ENCODE measurements around the gene FBLN5. TPM values are rescaled to one million over a fixed set of nuclear protein-coding genes. Genes with fewer than 3 reads are reported as not detected.

Gene FBLN5
- polyA plus RNA-seq, 1 of the 3 experiments (the other 2 are of a cell fraction) = 39.8 TPM

DNA sequence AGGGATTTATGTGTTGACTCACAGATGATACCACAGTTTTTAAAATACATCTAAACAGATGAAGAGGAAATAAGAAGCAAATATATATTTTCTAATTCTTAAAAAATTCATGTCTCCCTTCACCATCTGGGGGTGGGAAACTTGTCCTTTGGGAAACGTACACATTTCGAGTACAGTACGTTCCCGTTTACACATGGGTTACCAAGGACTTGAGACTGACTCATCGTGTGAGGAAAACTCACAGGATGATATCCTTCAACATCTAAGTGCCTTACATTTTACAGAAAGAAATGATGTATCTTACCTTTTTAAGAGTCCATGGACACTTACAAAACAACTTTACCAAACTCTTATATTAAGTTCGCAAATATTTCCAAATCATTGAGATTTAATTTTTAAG lies 16.0 kb upstream of the FBLN5 start:
- no peaks in the 10 kb centered on the region for H3K9me3 ChIP-seq
- POLR2A ChIA-PET = no interaction called here
- H3K27me3 ChIP-seq (ENCODE audit: insufficient read depth) = no peaks in the 10 kb centered on the region
- H3K27ac ChIP-seq (ENCODE audit: low read depth in 2 of 2, low read length in 1 of 2) = no peak overlapping the region
- H2AFZ ChIP-seq (ENCODE audit: low read depth) = no peak overlapping the region
- H3K4me3 ChIP-seq (ENCODE audit: low read depth in 2 of 2, low read length in 1 of 2) = no peak overlapping the region
- no peaks in the 10 kb centered on the region for H3K4me1 ChIP-seq (ENCODE audit: control insufficient read depth in 1 of 2, insufficient read depth in 2 of 2, low read depth in 1 of 2, low read length in 1 of 2)
- no peaks in the 10 kb centered on the region for H4K20me1 ChIP-seq (ENCODE audit: insufficient read depth)
- H3K4me2 ChIP-seq = no peak overlapping the region
- no peak overlapping the region for H3K9ac ChIP-seq
- H3K9me2 ChIP-seq = no peaks in the 10 kb centered on the region
- H3F3A ChIP-seq (replicated peaks; ENCODE audit: insufficient read depth) = peaks cover 6% of the 10 kb centered on the region
- CTCF ChIA-PET = no interaction called here
- 93% methylated on average over 6 of the region's 6 CpGs for WGBS (ENCODE audit: low lambda C conversion rate)
- no peaks in the 10 kb centered on the region for H3K79me2 ChIP-seq (ENCODE audit: insufficient read depth)
- TF ChIP-seq FOXM1 (IDR thresholded peaks at IDR 0.05; ENCODE audit: low read depth) (no peak), SMC3 (IDR thresholded peaks at IDR 0.05; ENCODE audit: low read depth, low read length) (no peak), ELF1 (IDR thresholded peaks at IDR 0.05) (no peak), NFIC (IDR thresholded peaks at IDR 0.05; ENCODE audit: borderline replicate concordance) (no peak), NRF1 (IDR thresholded peaks at IDR 0.05; ENCODE audit: low read depth, low read length) (no peak), FOXJ3 (CRISPR knock-in tag; IDR thresholded peaks at IDR 0.05) (no peak), GATA2 (CRISPR knock-in tag; IDR thresholded peaks at IDR 0.05) (no peak), FOSL2 (IDR thresholded peaks at IDR 0.05; ENCODE audit: borderline replicate concordance, low read depth) (no peak)
- TF ChIP-seq, protein P1, sequence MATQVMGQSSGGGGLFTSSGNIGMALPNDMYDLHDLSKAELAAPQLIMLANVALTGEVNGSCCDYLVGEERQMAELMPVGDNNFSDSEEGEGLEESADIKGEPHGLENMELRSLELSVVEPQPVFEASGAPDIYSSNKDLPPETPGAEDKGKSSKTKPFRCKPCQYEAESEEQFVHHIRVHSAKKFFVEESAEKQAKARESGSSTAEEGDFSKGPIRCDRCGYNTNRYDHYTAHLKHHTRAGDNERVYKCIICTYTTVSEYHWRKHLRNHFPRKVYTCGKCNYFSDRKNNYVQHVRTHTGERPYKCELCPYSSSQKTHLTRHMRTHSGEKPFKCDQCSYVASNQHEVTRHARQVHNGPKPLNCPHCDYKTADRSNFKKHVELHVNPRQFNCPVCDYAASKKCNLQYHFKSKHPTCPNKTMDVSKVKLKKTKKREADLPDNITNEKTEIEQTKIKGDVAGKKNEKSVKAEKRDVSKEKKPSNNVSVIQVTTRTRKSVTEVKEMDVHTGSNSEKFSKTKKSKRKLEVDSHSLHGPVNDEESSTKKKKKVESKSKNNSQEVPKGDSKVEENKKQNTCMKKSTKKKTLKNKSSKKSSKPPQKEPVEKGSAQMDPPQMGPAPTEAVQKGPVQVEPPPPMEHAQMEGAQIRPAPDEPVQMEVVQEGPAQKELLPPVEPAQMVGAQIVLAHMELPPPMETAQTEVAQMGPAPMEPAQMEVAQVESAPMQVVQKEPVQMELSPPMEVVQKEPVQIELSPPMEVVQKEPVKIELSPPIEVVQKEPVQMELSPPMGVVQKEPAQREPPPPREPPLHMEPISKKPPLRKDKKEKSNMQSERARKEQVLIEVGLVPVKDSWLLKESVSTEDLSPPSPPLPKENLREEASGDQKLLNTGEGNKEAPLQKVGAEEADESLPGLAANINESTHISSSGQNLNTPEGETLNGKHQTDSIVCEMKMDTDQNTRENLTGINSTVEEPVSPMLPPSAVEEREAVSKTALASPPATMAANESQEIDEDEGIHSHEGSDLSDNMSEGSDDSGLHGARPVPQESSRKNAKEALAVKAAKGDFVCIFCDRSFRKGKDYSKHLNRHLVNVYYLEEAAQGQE (IDR thresholded peaks at IDR 0.05; ENCODE audit: low read depth, low read length) = no peak
- TF ChIP-seq, protein P2, sequence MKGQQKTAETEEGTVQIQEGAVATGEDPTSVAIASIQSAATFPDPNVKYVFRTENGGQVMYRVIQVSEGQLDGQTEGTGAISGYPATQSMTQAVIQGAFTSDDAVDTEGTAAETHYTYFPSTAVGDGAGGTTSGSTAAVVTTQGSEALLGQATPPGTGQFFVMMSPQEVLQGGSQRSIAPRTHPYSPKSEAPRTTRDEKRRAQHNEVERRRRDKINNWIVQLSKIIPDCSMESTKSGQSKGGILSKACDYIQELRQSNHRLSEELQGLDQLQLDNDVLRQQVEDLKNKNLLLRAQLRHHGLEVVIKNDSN (IDR thresholded peaks at IDR 0.05; ENCODE audit: borderline replicate concordance, low read depth) = no peak
- H3K36me3 ChIP-seq (replicated peaks in 1 of 2; ENCODE audit: control insufficient read depth in 1 of 2, insufficient read depth in 2 of 2, low read length in 1 of 2) = peaks cover 11 to 17% of the 10 kb centered on the region in 2 experiments
- DNase-seq = no peak

DNA sequence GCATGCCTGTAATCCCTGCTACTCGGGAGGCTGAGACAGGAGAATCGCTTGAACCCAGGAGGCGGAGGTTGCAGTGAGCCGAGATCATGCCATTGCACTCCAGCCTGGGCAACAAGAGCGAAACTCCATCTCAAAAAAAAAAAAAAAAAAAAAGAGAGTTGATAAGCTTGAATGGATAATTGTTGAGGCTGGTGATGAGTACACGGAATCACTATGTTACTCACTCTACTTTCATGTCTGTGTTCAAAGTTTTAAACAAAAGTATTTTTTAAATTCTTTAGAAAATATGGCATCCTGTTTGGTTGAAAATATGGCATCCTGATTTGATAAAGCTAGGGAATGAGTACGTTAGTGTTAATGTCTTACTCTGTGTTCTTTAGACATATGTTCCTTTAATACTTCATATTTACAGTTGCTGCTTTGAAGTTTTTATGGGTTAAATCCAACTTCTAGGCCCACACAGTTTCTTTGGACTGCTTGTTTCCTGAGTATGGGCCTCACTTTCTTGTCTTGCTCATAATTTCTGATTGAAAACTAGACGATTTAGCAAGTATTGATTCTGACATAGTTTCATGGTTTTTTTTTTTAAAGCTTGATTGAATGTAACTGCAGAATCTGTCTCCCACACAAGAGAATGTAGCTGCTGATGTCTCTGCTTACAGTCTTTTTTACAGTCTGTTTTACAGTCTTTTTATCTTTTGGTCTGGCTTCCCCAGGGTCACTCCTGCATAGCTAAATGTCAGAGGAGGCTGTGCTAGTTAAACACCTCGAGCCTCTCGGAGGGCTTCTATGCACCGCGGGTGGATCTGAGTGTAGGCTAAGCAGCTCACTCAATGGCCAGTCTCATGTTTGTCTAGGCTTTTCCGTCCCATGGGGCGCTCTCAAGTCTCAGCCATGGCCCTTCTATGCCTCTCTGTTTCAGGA lies 14.1 kb upstream of the FBLN5 start:
- ChIA-PET POLR2A (no interaction called here), CTCF (interaction anchor here (1.0 kb wide), 1 partner anchor 14 kb away, joined by 3 read pairs; no protein-coding TSS in a partner anchor)
- Histone ChIP-seq H3K9ac (no peak overlapping the region), H3K9me3 (no peaks in the 10 kb centered on the region), H3K27me3 (ENCODE audit: insufficient read depth) (no peaks in the 10 kb centered on the region), H3K36me3 (replicated peaks in 1 of 2; ENCODE audit: control insufficient read depth in 1 of 2, insufficient read depth in 2 of 2, low read length in 1 of 2) (peaks cover 0 to 5% of the 10 kb centered on the region in 2 experiments), H3K4me3 (ENCODE audit: low read depth in 2 of 2, low read length in 1 of 2) (no peak overlapping the region), H3F3A (replicated peaks; ENCODE audit: insufficient read depth) (peaks cover 4% of the 10 kb centered on the region), H3K4me1 (ENCODE audit: control insufficient read depth in 1 of 2, insufficient read depth in 2 of 2, low read depth in 1 of 2, low read length in 1 of 2) (no peaks in the 10 kb centered on the region), H3K4me2 (no peak overlapping the region), H3K27ac (ENCODE audit: low read depth in 2 of 2, low read length in 1 of 2) (no peak overlapping the region), H4K20me1 (ENCODE audit: insufficient read depth) (no peaks in the 10 kb centered on the region), H3K9me2 (no peaks in the 10 kb centered on the region), H3K79me2 (ENCODE audit: insufficient read depth) (no peaks in the 10 kb centered on the region), H2AFZ (ENCODE audit: low read depth) (no peak overlapping the region)
- DNase-seq = no peak
- WGBS (ENCODE audit: low lambda C conversion rate) = 79% methylated on average over 14 of the region's 14 CpGs
- TF ChIP-seq, protein P3, sequence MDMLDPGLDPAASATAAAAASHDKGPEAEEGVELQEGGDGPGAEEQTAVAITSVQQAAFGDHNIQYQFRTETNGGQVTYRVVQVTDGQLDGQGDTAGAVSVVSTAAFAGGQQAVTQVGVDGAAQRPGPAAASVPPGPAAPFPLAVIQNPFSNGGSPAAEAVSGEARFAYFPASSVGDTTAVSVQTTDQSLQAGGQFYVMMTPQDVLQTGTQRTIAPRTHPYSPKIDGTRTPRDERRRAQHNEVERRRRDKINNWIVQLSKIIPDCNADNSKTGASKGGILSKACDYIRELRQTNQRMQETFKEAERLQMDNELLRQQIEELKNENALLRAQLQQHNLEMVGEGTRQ (IDR thresholded peaks at IDR 0.05; ENCODE audit: borderline replicate concordance, low read depth, low read length) = no peak
- TF ChIP-seq, protein P4, sequence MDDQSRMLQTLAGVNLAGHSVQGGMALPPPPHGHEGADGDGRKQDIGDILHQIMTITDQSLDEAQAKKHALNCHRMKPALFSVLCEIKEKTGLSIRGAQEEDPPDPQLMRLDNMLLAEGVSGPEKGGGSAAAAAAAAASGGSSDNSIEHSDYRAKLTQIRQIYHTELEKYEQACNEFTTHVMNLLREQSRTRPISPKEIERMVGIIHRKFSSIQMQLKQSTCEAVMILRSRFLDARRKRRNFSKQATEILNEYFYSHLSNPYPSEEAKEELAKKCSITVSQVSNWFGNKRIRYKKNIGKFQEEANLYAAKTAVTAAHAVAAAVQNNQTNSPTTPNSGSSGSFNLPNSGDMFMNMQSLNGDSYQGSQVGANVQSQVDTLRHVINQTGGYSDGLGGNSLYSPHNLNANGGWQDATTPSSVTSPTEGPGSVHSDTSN (IDR thresholded peaks at IDR 0.05) = no peak
- TF ChIP-seq, protein P1 (IDR thresholded peaks at IDR 0.05; ENCODE audit: low read depth, low read length) = no peak
- TF ChIP-seq FOXM1 (IDR thresholded peaks at IDR 0.05; ENCODE audit: low read depth) (no peak), MEF2A (IDR thresholded peaks at IDR 0.05; ENCODE audit: borderline replicate concordance, low read depth) (no peak), SMC3 (IDR thresholded peaks at IDR 0.05; ENCODE audit: low read depth, low read length) (no peak), SIN3A (IDR thresholded peaks at IDR 0.05; ENCODE audit: borderline replicate concordance, low read depth, low read length) (no peak), EZH2phosphoT487 (IDR thresholded peaks at IDR 0.05; ENCODE audit: borderline replicate concordance, low read depth) (no peak)
